Cardiac muscle cell (in vitro differentiated cells and primary cell): ENCODE data around the gene LRRC4. TPM values are rescaled to one million over a fixed set of nuclear protein-coding genes. Genes with fewer than 3 reads are reported as not detected.

ENCODE experiments used
- DNase-seq, 2 donors: peaks; one replicate each; pipeline versions ENCODE4 v3.0.0 to v3.0.0-alpha.2; 2010 to 2017; ENCODE audit warnings: low read depth in 1 of 2, low spot score in 1 of 2
- H3K27ac ChIP-seq: fragments of 200-600 bp; sonication (generic); 2 replicates; pipeline ENCODE4 v1.5.1; 2016
- H3K27me3 ChIP-seq: fragments of 200-600 bp; sonication (generic); 2 replicates; pipeline ENCODE4 v1.6.0; 2016; ENCODE audit warnings: control low read depth
- H3K36me3 ChIP-seq: fragments of 200-600 bp; sonication (generic); 2 replicates; pipeline ENCODE4 v1.5.1; 2016; ENCODE audit warnings: control low read depth
- H3K4me1 ChIP-seq: fragments of 200-600 bp; sonication (generic); 2 replicates; pipeline ENCODE4 v1.8.1; 2017; ENCODE audit warnings: low read depth, mild to moderate bottlenecking, mixed run types
- H3K4me3 ChIP-seq: fragments of 200-600 bp; sonication (generic); 2 replicates; pipeline ENCODE4 v1.5.1; 2016; ENCODE audit warnings: mild to moderate bottlenecking
- H3K9me3 ChIP-seq: fragments of 200-600 bp; sonication (generic); 2 replicates; pipeline ENCODE4 v1.5.1; 2017; ENCODE audit warnings: low read depth, mild to moderate bottlenecking, control low read depth
- CTCF ChIP-seq: IDR thresholded peaks from 2 replicates; pipeline ENCODE4 v1.5.1; 2012; ENCODE audit warnings: low read depth, mild to moderate bottlenecking, low read length
- polyA plus RNA-seq: library from polyadenylated mRNA; unstranded; fragments of >200 nt; fragmentation: Nextera tagmentation; extraction: Ambion mirVana; gene quantifications from 2 replicates; pipeline ENCODE4 v1.2.1, GENCODE V29; 2016
- total RNA-seq: library from RNA; depleted of rRNA; stranded (reverse); fragments of >200 nt; gene quantifications from 2 replicates; pipeline ENCODE4 v1.2.3, GENCODE V29; 2016

The LRRC4 gene
- total and polyA plus RNA-seq, 2 experiments from 2014 or later = 2.9 to 9.3 TPM

GRCh38 chr7:128040205-128040604, 9.0 kb upstream of the LRRC4 start:
- no peak for DNase-seq
- no peaks in the 10 kb centered on the region for H3K36me3 ChIP-seq
- peaks cover 49% of the 10 kb centered on the region for H3K27me3 ChIP-seq
- no peak overlapping the region for H3K4me3 ChIP-seq
- H3K4me1 ChIP-seq = peaks cover 11% of the 10 kb centered on the region
- no peaks in the 10 kb centered on the region for H3K9me3 ChIP-seq
- TF ChIP-seq CTCF = no peak
- H3K27ac ChIP-seq = no peak overlapping the region

- peaks cover 49% of the 10 kb centered on the region for H3K27me3 ChIP-seq
- no peaks in the 10 kb centered on the region for H3K9me3 ChIP-seq
- no peaks in the 10 kb centered on the region for H3K36me3 ChIP-seq
- DNase-seq = no peak
- no peak overlapping the region for H3K27ac ChIP-seq
- H3K4me3 ChIP-seq = no peak overlapping the region
- TF ChIP-seq CTCF = no peak
- H3K4me1 ChIP-seq = peaks cover 9% of the 10 kb centered on the region
These were observed 8.3 kb upstream of the LRRC4 start for GRCh38 chr7:128039544-128039953.

- no peaks in the 10 kb centered on the region for H3K9me3 ChIP-seq
- DNase-seq = no peak
- no peak overlapping the region for H3K4me3 ChIP-seq
- no peaks in the 10 kb centered on the region for H3K36me3 ChIP-seq
- H3K4me1 ChIP-seq = peaks cover 3% of the 10 kb centered on the region
- peaks cover 59% of the 10 kb centered on the region for H3K27me3 ChIP-seq
- no peak overlapping the region for H3K27ac ChIP-seq
- no peak for TF ChIP-seq CTCF
These were observed 6.8 kb upstream of the LRRC4 start for GRCh38 chr7:128037880-128038619.

- Histone ChIP-seq H3K9me3 (no peaks in the 10 kb centered on the region), H3K4me1 (peaks cover 5% of the 10 kb centered on the region), H3K27me3 (peaks cover 59% of the 10 kb centered on the region), H3K27ac (no peak overlapping the region), H3K36me3 (no peaks in the 10 kb centered on the region), H3K4me3 (no peak overlapping the region)
- DNase-seq = no peak
- no peak for TF ChIP-seq CTCF
These were observed 5.8 kb upstream of the LRRC4 start for GRCh38 chr7:128037081-128037480.

- TF ChIP-seq CTCF = no peak
- H3K4me1 ChIP-seq = peaks cover 5% of the 10 kb centered on the region
- H3K36me3 ChIP-seq = no peaks in the 10 kb centered on the region
- DNase-seq = no peak
- no peak overlapping the region for H3K27ac ChIP-seq
- H3K9me3 ChIP-seq = no peaks in the 10 kb centered on the region
- H3K27me3 ChIP-seq = peaks cover 52% of the 10 kb centered on the region
- H3K4me3 ChIP-seq = no peak overlapping the region
These were observed 5.1 kb upstream of the LRRC4 start for GRCh38 chr7:128036226-128036940.
